Measurements from ENCODE around the gene TAMALIN.

The TAMALIN gene

GRCh38 chr12:52057638-52058576 lies 51.2 kb downstream of the TAMALIN start:
- Histone ChIP-seq H3K9ac (ENCODE audit: low read length) (no peak overlapping the region), H3K4me3 (ENCODE audit: low read length) (no peak overlapping the region), H4K20me1 (ENCODE audit: insufficient read depth, low read length) (no peaks in the 10 kb centered on the region), H3F3A (ENCODE audit: insufficient read depth, low read length) (no peaks in the 10 kb centered on the region), H3K9me2 (replicated peaks; ENCODE audit: insufficient read depth, low read length) (no peaks in the 10 kb centered on the region), H3K36me3 (replicated peaks; ENCODE audit: insufficient read depth, low read length) (no peaks in the 10 kb centered on the region), H3K27me3 (replicated peaks; ENCODE audit: insufficient read depth, low read length) (no peaks in the 10 kb centered on the region), H3K27ac (ENCODE audit: low read length) (no peak overlapping the region), H2AFZ (ENCODE audit: low read length) (no peak overlapping the region), H3K4me2 (ENCODE audit: low read depth, low read length) (no peak overlapping the region), H3K9me3 (replicated peaks; ENCODE audit: insufficient read depth, low read length) (no peaks in the 10 kb centered on the region), H3K79me2 (ENCODE audit: low read length) (no peaks in the 10 kb centered on the region), H3K4me1 (ENCODE audit: low read length) (peaks cover 4% of the 10 kb centered on the region)
- TF ChIP-seq EZH2 (optimal IDR thresholded peaks at IDR 0.05; ENCODE audit: low read depth, low read length), result no peak
- no peak for TF ChIP-seq CTCF (IDR thresholded peaks at IDR 0.05; ENCODE audit: low read length)
- no peak for TF ChIP-seq EZH2phosphoT487 (IDR thresholded peaks at IDR 0.05; ENCODE audit: low read length)
- DNase-seq, result no peak

- Histone ChIP-seq H3K4me3 (ENCODE audit: low read length) (no peak overlapping the region), H3K4me2 (ENCODE audit: low read depth, low read length) (no peak overlapping the region), H4K20me1 (ENCODE audit: insufficient read depth, low read length) (no peaks in the 10 kb centered on the region)
Measured at GRCh38 chr12:52058631-52059361, 52.0 kb downstream of the TAMALIN start.

More at GRCh38 chr12:52058631-52059361, 52.0 kb downstream of the TAMALIN start:
- Histone ChIP-seq H3K27ac (ENCODE audit: low read length) (no peak overlapping the region), H2AFZ (ENCODE audit: low read length) (no peak overlapping the region), H3K79me2 (ENCODE audit: low read length) (no peaks in the 10 kb centered on the region), H3K9me2 (replicated peaks; ENCODE audit: insufficient read depth, low read length) (no peaks in the 10 kb centered on the region), H3K27me3 (replicated peaks; ENCODE audit: insufficient read depth, low read length) (no peaks in the 10 kb centered on the region), H3F3A (ENCODE audit: insufficient read depth, low read length) (no peaks in the 10 kb centered on the region), H3K4me1 (ENCODE audit: low read length) (no peaks in the 10 kb centered on the region), H3K9me3 (replicated peaks; ENCODE audit: insufficient read depth, low read length) (no peaks in the 10 kb centered on the region), H3K9ac (ENCODE audit: low read length) (no peak overlapping the region), H3K36me3 (replicated peaks; ENCODE audit: insufficient read depth, low read length) (no peaks in the 10 kb centered on the region)
- DNase-seq, result no peak
- TF ChIP-seq CTCF (IDR thresholded peaks at IDR 0.05; ENCODE audit: low read length) (no peak), EZH2 (optimal IDR thresholded peaks at IDR 0.05; ENCODE audit: low read depth, low read length) (no peak), EZH2phosphoT487 (IDR thresholded peaks at IDR 0.05; ENCODE audit: low read length) (no peak)

Measured in MM.1S (cell line).